Measurements from ENCODE around the gene ZNF441.
A peak's percentile ranks its signal among the peaks of the same experiment; 100 is the strongest.

The ZNF441 gene

DNA sequence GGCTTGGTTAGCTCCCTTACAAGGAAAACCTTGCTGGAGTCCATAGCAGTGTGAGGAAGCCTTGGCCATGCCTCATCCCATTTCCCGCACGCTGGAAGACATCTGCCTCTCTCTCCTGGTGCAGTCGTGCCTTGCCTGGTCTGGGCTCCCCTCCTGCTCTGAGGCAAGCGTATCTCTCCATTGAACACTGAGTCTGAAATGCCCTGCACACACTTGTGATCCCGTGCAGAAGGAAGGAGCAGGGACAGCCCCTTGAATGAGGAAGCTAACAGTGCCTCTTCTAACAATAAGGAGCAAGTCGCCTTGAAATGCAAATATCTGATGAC lies 46.9 kb downstream of the ZNF441 start:
- Histone ChIP-seq H3K27ac (ENCODE audit: low read depth, low read length) (no peak overlapping the region), H2AFZ (ENCODE audit: low read depth, low read length, severe bottlenecking) (peak overlapping the region; percentile 87), H3K36me3 (ENCODE audit: low read length) (no peaks in the 10 kb centered on the region)

GRCh38 chr19:11814029-11814699 lies 47.4 kb downstream of the ZNF441 start, which contains the start of gene ZNF440:
ZNF440 (plus strand) TSS chr19:11814273; CDS start chr19:11814448, 175 bp downstream.
- Histone ChIP-seq H4K20me1 (ENCODE audit: low read depth, low read length) (no peaks in the 10 kb centered on the region), H3F3A (ENCODE audit: insufficient read depth) (no peaks in the 10 kb centered on the region; the same call in 1 of the 2 replicates), H2AFZ (ENCODE audit: low read depth, low read length, severe bottlenecking) (peak within 1 kb of the TSS; percentile 87), H3K36me3 (ENCODE audit: low read length) (no peaks in the 10 kb centered on the region), H3K27me3 (ENCODE audit: low read length) (no peaks in the 10 kb centered on the region), H3K9ac (ENCODE audit: low read length) (peak within 1 kb of the TSS; percentile 81), H3K79me2 (ENCODE audit: insufficient read depth, low read length) (peaks cover 7% of the 10 kb centered on the region; the same call in 1 of the 2 replicates), H3K4me3 (ENCODE audit: insufficient read depth, low read length, poor library complexity, severe bottlenecking) (peak within 1 kb of the TSS; percentile 94), H3K27ac (ENCODE audit: low read depth, low read length) (peak within 1 kb of the TSS; percentile 30; the same call in 1 of the 2 replicates), H3K4me2 (ENCODE audit: low read depth, low read length, poor library complexity, severe bottlenecking) (peak within 1 kb of the TSS; percentile 74), H3K9me3 (ENCODE audit: insufficient read depth, low read length) (no peaks in the 10 kb centered on the region), H3K9me2 (replicated peaks; ENCODE audit: insufficient read depth, low read length) (no peaks in the 10 kb centered on the region)
- no peak for TF ChIP-seq CTCF (IDR thresholded peaks at IDR 0.05; ENCODE audit: insufficient read depth, low read length, poor library complexity, severe bottlenecking)
- no peak for TF ChIP-seq EZH2phosphoT487 (conservative IDR thresholded peaks at IDR 0.05; ENCODE audit: low read length)

More for the DNA sequence above, 46.9 kb downstream of the ZNF441 start:
- Histone ChIP-seq H3F3A (ENCODE audit: insufficient read depth) (no peaks in the 10 kb centered on the region; the same call in 1 of the 2 replicates), H3K27me3 (ENCODE audit: low read length) (no peaks in the 10 kb centered on the region), H3K9ac (ENCODE audit: low read length) (peak overlapping the region; percentile 81), H3K4me3 (ENCODE audit: insufficient read depth, low read length, poor library complexity, severe bottlenecking) (peak overlapping the region; percentile 94), H3K79me2 (ENCODE audit: insufficient read depth, low read length) (0 out of 2 replicates have a peak, but pooled peaks cover 7% of the 10 kb centered on the region), H3K4me2 (ENCODE audit: low read depth, low read length, poor library complexity, severe bottlenecking) (peak overlapping the region; percentile 74), H3K9me2 (replicated peaks; ENCODE audit: insufficient read depth, low read length) (no peaks in the 10 kb centered on the region), H3K9me3 (ENCODE audit: insufficient read depth, low read length) (no peaks in the 10 kb centered on the region), H4K20me1 (ENCODE audit: low read depth, low read length) (no peaks in the 10 kb centered on the region)
- TF ChIP-seq EZH2phosphoT487 (conservative IDR thresholded peaks at IDR 0.05; ENCODE audit: low read length) (no peak), CTCF (IDR thresholded peaks at IDR 0.05; ENCODE audit: insufficient read depth, low read length, poor library complexity, severe bottlenecking) (no peak)

DNA sequence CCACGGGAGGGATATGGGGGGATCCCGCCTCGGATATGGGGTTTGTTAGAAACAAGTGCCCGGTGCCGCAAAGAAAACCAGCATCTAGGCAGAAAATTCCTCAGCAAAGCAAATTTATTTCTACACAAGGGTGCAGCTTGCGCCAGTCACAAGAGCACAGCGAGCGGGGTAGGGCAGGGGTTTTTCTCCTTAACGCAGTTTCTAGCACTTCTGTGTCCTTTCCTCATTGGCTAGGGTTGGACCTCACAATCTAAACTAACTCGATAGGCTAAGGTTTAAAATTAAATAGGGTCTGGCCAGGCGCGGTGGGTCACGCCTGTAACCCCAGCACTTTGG lies 47.9 kb downstream of the ZNF441 start:
- H3K4me3 ChIP-seq (ENCODE audit: insufficient read depth, low read length, poor library complexity, severe bottlenecking) = peak overlapping the region; percentile 94
- H3K9ac ChIP-seq (ENCODE audit: low read length) = peak overlapping the region; percentile 81
- peak overlapping the region; percentile 74 for H3K4me2 ChIP-seq (ENCODE audit: low read depth, low read length, poor library complexity, severe bottlenecking)
- peaks cover 7% of the 10 kb centered on the region; the same call in 1 of the 2 replicates for H3K79me2 ChIP-seq (ENCODE audit: insufficient read depth, low read length)
- no peaks in the 10 kb centered on the region; the same call in 1 of the 2 replicates for H3F3A ChIP-seq (ENCODE audit: insufficient read depth)
- H3K27me3 ChIP-seq (ENCODE audit: low read length) = no peaks in the 10 kb centered on the region
- no peaks in the 10 kb centered on the region for H3K36me3 ChIP-seq (ENCODE audit: low read length)
- no peak overlapping the region for H3K27ac ChIP-seq (ENCODE audit: low read depth, low read length)
- no peak for TF ChIP-seq CTCF (IDR thresholded peaks at IDR 0.05; ENCODE audit: insufficient read depth, low read length, poor library complexity, severe bottlenecking)
- no peak for TF ChIP-seq EZH2phosphoT487 (conservative IDR thresholded peaks at IDR 0.05; ENCODE audit: low read length)
- H4K20me1 ChIP-seq (ENCODE audit: low read depth, low read length) = no peaks in the 10 kb centered on the region
- no peaks in the 10 kb centered on the region for H3K9me2 ChIP-seq (replicated peaks; ENCODE audit: insufficient read depth, low read length)
- no peaks in the 10 kb centered on the region for H3K9me3 ChIP-seq (ENCODE audit: insufficient read depth, low read length)
- peak overlapping the region; percentile 87 for H2AFZ ChIP-seq (ENCODE audit: low read depth, low read length, severe bottlenecking)
